ENCODE data around the gene IL12B. TPM values are rescaled to one million over a fixed set of nuclear protein-coding genes. Genes with fewer than 3 reads are reported as not detected.

Gene IL12B
- total RNA-seq, 1 experiment from 2014 or later = not detected

DNA sequence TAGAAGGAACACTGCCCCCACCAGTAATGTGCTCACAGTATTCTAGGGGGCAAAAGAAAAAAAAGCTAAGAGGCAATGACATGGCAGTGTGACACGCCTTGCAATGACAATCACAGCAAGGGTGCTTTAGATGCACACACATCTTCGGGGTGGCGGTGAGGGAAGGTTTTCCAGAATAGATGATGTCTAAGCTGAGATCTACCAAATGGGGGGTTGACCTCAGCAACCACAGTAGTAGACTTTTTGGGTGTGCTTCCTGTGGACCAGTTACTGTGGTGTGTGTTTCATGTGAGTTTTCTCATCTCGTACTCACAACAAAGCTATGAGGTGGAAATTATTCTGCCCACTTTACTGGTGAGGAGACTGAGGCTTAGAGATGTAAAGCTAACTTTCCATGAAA is 10.2 kb upstream of the IL12B start:
- no TSS peak for BruUV-seq (replicated peaks)
- ChIA-PET POLR2A (interaction anchor here (0.6 kb wide), 1 partner anchor 603 kb away, joined by 5 read pairs; no protein-coding TSS in a partner anchor), CTCF (no interaction called here)
- Histone ChIP-seq H3K27ac (ENCODE audit: low read length) (no peak overlapping the region), H3K4me3 (ENCODE audit: low read depth in 2 of 2, low read length in 2 of 2) (no peak overlapping the region), H3K4me1 (ENCODE audit: control insufficient read depth, insufficient read depth, low read length) (no peaks in the 10 kb centered on the region), H3K27me3 (ENCODE audit: control insufficient read depth, insufficient read depth, low read length) (no peaks in the 10 kb centered on the region), H3K9me3 (ENCODE audit: control insufficient read depth, insufficient read depth, low read depth, low read length) (no peaks in the 10 kb centered on the region), H3K36me3 (ENCODE audit: control insufficient read depth, insufficient read depth, low read length) (no peaks in the 10 kb centered on the region)
- in situ Hi-C loops (cut with HindIII; ENCODE audit: low pct_unique_long_range_greater_than_20kb, low sequenced_read_pairs) = no loop called here
- TF ChIP-seq POLR2AphosphoS5 (IDR thresholded peaks at IDR 0.05; ENCODE audit: low read depth, low read length) = no peak
- no peak for TF ChIP-seq CTCF (IDR thresholded peaks at IDR 0.05)
- no peak for TF ChIP-seq REST (IDR thresholded peaks at IDR 0.05; ENCODE audit: insufficient read depth in 1 of 2, low read depth in 2 of 2, low read length in 1 of 2)
- no peak for TF ChIP-seq SIN3A (IDR thresholded peaks at IDR 0.05; ENCODE audit: borderline replicate concordance, insufficient read depth, low read depth, low read length)
- no peak for TF ChIP-seq TCF7L2 (IDR thresholded peaks at IDR 0.05; ENCODE audit: low read depth, low read length)
- DNase-seq (ENCODE audit: low read depth, low spot score) (no peak), ATAC-seq (no peak)
- intact Hi-C loops (cut with micrococcal nuclease; ENCODE audit: unreplicated experiment) = no loop called here

- ATAC-seq = no peak
- ChIA-PET POLR2A (interaction anchor here (0.7 kb wide), 1 partner anchor 14 kb away, joined by 20 read pairs; no protein-coding TSS in a partner anchor), CTCF (no interaction called here)
- no peak for TF ChIP-seq REST (IDR thresholded peaks at IDR 0.05; ENCODE audit: insufficient read depth in 1 of 2, low read depth in 2 of 2, low read length in 1 of 2)
- TF ChIP-seq SIN3A (IDR thresholded peaks at IDR 0.05; ENCODE audit: borderline replicate concordance, insufficient read depth, low read depth, low read length) = no peak
- TF ChIP-seq CTCF (IDR thresholded peaks at IDR 0.05) = no peak
- TF ChIP-seq POLR2AphosphoS5 (IDR thresholded peaks at IDR 0.05; ENCODE audit: low read depth, low read length) = no peak
- no peak for TF ChIP-seq TCF7L2 (IDR thresholded peaks at IDR 0.05; ENCODE audit: low read depth, low read length)
- no peaks in the 10 kb centered on the region for H3K4me1 ChIP-seq (ENCODE audit: control insufficient read depth, insufficient read depth, low read length)
- H3K4me3 ChIP-seq (ENCODE audit: low read depth in 2 of 2, low read length in 2 of 2) = no peak overlapping the region
- no peak for DNase-seq (ENCODE audit: low read depth, low spot score)
- H3K27me3 ChIP-seq (ENCODE audit: control insufficient read depth, insufficient read depth, low read length) = no peaks in the 10 kb centered on the region
- in situ Hi-C loops (cut with HindIII; ENCODE audit: low pct_unique_long_range_greater_than_20kb, low sequenced_read_pairs) (no loop called here), intact Hi-C loops (cut with micrococcal nuclease; ENCODE audit: unreplicated experiment) (no loop called here)
- H3K27ac ChIP-seq (ENCODE audit: low read length) = no peak overlapping the region
- H3K9me3 ChIP-seq (ENCODE audit: control insufficient read depth, insufficient read depth, low read depth, low read length) = no peaks in the 10 kb centered on the region
- no peaks in the 10 kb centered on the region for H3K36me3 ChIP-seq (ENCODE audit: control insufficient read depth, insufficient read depth, low read length)
- no TSS peak for BruUV-seq (replicated peaks)
Observed at GRCh38 chr5:159339460-159339859, 9.2 kb upstream of the IL12B start.

All from Panc1 (cell line).